ENCODE results near the gene ANKRD42. TPM values are rescaled to one million over a fixed set of nuclear protein-coding genes. Genes with fewer than 3 reads are reported as not detected.

The ANKRD42 gene
- total RNA-seq, 1 experiment from 2014 or later = 5.4 TPM

DNA sequence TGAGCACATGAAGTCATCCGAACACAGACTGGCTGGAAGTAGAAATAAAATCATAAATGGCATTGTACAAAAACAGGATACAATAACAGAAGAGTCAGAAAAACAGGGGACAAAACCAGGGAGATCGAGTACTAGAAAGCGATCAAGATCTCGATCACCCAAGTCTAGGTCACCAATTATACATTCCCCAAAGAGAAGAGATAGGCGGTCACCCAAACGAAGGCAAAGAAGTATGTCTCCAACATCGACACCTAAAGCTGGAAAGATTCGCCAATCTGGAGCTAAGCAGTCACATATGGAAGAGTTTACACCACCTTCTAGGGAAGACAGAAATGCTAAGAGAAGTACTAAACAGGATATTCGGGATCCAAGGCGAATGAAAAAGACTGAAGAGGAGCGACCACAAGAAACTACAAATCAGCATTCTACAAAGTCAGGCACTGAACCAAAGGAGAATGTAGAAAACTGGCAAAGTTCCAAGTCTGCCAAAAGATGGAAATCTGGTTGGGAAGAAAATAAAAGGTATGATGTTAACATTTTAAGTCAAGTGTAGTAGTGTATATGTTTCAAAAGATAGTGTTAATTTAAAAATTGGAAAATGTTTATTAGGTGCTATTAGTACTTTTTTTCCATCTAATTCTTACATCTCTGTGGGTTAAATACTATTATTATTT, 27.2 kb upstream of the ANKRD42 start (continued):
- TF ChIP-seq RAD21 (IDR thresholded peaks at IDR 0.05; ENCODE audit: low read depth) (no peak), EZH2 (IDR thresholded peaks at IDR 0.05) (no peak), TCF7L2 (IDR thresholded peaks at IDR 0.05; ENCODE audit: borderline replicate concordance, extremely low read depth, insufficient read depth, insufficient read length) (no peak), SRF (IDR thresholded peaks at IDR 0.05; ENCODE audit: low read depth) (no peak), SP1 (IDR thresholded peaks at IDR 0.05; ENCODE audit: low read depth) (no peak), EGR1 (IDR thresholded peaks at IDR 0.05; ENCODE audit: low read depth) (no peak)

DNA sequence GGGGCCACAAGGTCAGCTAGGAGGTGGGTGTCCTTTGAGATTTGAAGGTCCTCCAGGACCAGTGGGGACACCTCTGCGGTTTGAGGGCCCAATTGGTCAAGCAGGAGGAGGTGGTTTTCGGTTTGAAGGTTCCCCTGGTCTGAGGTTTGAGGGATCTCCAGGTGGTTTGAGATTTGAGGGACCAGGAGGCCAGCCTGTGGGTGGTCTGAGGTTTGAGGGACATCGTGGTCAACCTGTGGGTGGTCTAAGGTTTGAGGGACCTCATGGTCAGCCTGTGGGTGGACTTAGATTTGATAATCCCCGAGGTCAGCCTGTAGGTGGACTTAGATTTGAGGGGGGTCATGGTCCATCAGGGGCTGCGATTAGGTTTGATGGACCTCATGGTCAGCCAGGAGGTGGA, 24.8 kb upstream of the ANKRD42 start:
- H3K79me2 ChIP-seq (ENCODE audit: insufficient read depth, low read length) = peaks cover 99% of the 10 kb centered on the region
- H3K4me1 ChIP-seq (ENCODE audit: control insufficient read depth in 1 of 2, insufficient read depth in 2 of 2, low read length in 2 of 2) = no peaks in the 10 kb centered on the region
- DNase-seq (ENCODE audit: low read depth, low spot score) = no peak
- CTCF ChIA-PET = no interaction called here
- H4K20me1 ChIP-seq (ENCODE audit: insufficient read depth) = peaks cover 11% of the 10 kb centered on the region; the same call in 1 of the 2 replicates
- H3K4me2 ChIP-seq (ENCODE audit: low read length) = no peak overlapping the region
- no peak overlapping the region for H3K9ac ChIP-seq (ENCODE audit: low read length)
- H3K9me3 ChIP-seq (ENCODE audit: control insufficient read depth in 1 of 2, insufficient read depth in 1 of 2, low read depth in 1 of 2, low read length in 2 of 2) = no peaks in the 10 kb centered on the region
- H2AFZ ChIP-seq (ENCODE audit: low read depth, low read length, poor library complexity, severe bottlenecking) = no peak overlapping the region
- RAD21 ChIA-PET (ENCODE audit: low non-redundant PET in 1 of 2, low total read pairs in 2 of 2, uncharacterized antibody in 2 of 2, unreplicated experiment in 2 of 2) = no interaction called here
- ATAC-seq = no peak
- no peak overlapping the region for H3K27ac ChIP-seq (ENCODE audit: low read depth, low read length)
- intact Hi-C loops (cut with micrococcal nuclease) = no loop called here
- H3K36me3 ChIP-seq (ENCODE audit: control insufficient read depth in 1 of 2, insufficient read depth in 2 of 2, low read length in 2 of 2) = peaks cover 57 to 61% of the 10 kb centered on the region in 2 experiments
- no peaks in the 10 kb centered on the region for H3K9me2 ChIP-seq (ENCODE audit: insufficient read depth)
- no peak overlapping the region for H3K4me3 ChIP-seq (replicated peaks in 1 of 2; ENCODE audit: low read depth in 1 of 2, low read length in 2 of 2)
- no peaks in the 10 kb centered on the region for H3K27me3 ChIP-seq (ENCODE audit: insufficient read depth, low read length)
- POLR2A ChIA-PET = no interaction called here
- no TSS peak for BruUV-seq (replicated peaks)
- TF ChIP-seq, protein P1, sequence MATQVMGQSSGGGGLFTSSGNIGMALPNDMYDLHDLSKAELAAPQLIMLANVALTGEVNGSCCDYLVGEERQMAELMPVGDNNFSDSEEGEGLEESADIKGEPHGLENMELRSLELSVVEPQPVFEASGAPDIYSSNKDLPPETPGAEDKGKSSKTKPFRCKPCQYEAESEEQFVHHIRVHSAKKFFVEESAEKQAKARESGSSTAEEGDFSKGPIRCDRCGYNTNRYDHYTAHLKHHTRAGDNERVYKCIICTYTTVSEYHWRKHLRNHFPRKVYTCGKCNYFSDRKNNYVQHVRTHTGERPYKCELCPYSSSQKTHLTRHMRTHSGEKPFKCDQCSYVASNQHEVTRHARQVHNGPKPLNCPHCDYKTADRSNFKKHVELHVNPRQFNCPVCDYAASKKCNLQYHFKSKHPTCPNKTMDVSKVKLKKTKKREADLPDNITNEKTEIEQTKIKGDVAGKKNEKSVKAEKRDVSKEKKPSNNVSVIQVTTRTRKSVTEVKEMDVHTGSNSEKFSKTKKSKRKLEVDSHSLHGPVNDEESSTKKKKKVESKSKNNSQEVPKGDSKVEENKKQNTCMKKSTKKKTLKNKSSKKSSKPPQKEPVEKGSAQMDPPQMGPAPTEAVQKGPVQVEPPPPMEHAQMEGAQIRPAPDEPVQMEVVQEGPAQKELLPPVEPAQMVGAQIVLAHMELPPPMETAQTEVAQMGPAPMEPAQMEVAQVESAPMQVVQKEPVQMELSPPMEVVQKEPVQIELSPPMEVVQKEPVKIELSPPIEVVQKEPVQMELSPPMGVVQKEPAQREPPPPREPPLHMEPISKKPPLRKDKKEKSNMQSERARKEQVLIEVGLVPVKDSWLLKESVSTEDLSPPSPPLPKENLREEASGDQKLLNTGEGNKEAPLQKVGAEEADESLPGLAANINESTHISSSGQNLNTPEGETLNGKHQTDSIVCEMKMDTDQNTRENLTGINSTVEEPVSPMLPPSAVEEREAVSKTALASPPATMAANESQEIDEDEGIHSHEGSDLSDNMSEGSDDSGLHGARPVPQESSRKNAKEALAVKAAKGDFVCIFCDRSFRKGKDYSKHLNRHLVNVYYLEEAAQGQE (IDR thresholded peaks at IDR 0.05; ENCODE audit: low read depth) = no peak
- TF ChIP-seq ELF1 (IDR thresholded peaks at IDR 0.05; ENCODE audit: borderline replicate concordance, low read depth) = no peak
- no peak for TF ChIP-seq ZFX (IDR thresholded peaks at IDR 0.05)
- no peak for TF ChIP-seq SIN3A (IDR thresholded peaks at IDR 0.05; ENCODE audit: low read depth)
- no peak for TF ChIP-seq POLR2AphosphoS5 (IDR thresholded peaks at IDR 0.05; ENCODE audit: low read depth, low read length)
- no peak for TF ChIP-seq CBX3 (IDR thresholded peaks at IDR 0.05; ENCODE audit: low read depth)
- no peak for TF ChIP-seq CEBPB (IDR thresholded peaks at IDR 0.05; ENCODE audit: low read depth)
- no peak for TF ChIP-seq YY1 (IDR thresholded peaks at IDR 0.05; ENCODE audit: extremely low read depth, insufficient replicate concordance, low read depth, low read length)
- TF ChIP-seq, protein P2, sequence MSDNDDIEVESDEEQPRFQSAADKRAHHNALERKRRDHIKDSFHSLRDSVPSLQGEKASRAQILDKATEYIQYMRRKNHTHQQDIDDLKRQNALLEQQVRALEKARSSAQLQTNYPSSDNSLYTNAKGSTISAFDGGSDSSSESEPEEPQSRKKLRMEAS (IDR thresholded peaks at IDR 0.05) = no peak
- TF ChIP-seq SRF (IDR thresholded peaks at IDR 0.05; ENCODE audit: low read depth) = no peak
- TF ChIP-seq ZNF274 (IDR thresholded peaks at IDR 0.05; ENCODE audit: low read depth, low read length) = no peak
- TF ChIP-seq, protein P3, sequence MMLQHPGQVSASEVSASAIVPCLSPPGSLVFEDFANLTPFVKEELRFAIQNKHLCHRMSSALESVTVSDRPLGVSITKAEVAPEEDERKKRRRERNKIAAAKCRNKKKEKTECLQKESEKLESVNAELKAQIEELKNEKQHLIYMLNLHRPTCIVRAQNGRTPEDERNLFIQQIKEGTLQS (IDR thresholded peaks at IDR 0.05) = no peak
- no peak for TF ChIP-seq TCF7L2 (IDR thresholded peaks at IDR 0.05; ENCODE audit: borderline replicate concordance, extremely low read depth, insufficient read depth, insufficient read length)
- TF ChIP-seq FOSL1 (IDR thresholded peaks at IDR 0.05; ENCODE audit: low read depth) = no peak
- no peak for TF ChIP-seq POLR2A (IDR thresholded peaks at IDR 0.05; ENCODE audit: borderline replicate concordance, extremely low read depth, insufficient read depth, insufficient read length)

Measured in HCT116 (cell line).